Neutrophil (primary cell): Measurements from ENCODE around the gene USH2A.

Experiments
- H3K27ac ChIP-seq: fragments of 200-600 bp; sonication (generic); 2 replicates; pipeline ENCODE4 v1.5.1; 2016; ENCODE audit warnings: mild to moderate bottlenecking, moderate library complexity
- H3K27me3 ChIP-seq: fragments of 200-600 bp; sonication (generic); 2 replicates; pipeline ENCODE4 v1.6.0; 2016; ENCODE audit warnings: mild to moderate bottlenecking
- H3K36me3 ChIP-seq: fragments of 200-600 bp; sonication (generic); 2 replicates; pipeline ENCODE4 v1.5.1; 2017
- H3K4me1 ChIP-seq, 2 experiments: fragments of 200-600 bp in 1 of 2; sonication (generic) in 1 of 2; 1 replicate in 1 of 2; 2 replicates in 1 of 2; pipeline versions ENCODE4 v1.5.1 to v1.6.1; 2013 to 2016; ENCODE audit warnings: low read depth in 1 of 2, low read length in 1 of 2, mild to moderate bottlenecking in 1 of 2, moderate library complexity in 1 of 2; ENCODE audit not compliant: control insufficient read depth in 1 of 2, insufficient read depth in 1 of 2
- H3K4me3 ChIP-seq, 2 experiments: fragments of 200-600 bp in 1 of 2; sonication (generic) in 1 of 2; 1 replicate in 1 of 2; 2 replicates in 1 of 2; pipeline ENCODE4 v1.5.1; 2013 to 2016; ENCODE audit warnings: low read depth in 1 of 2, low read length in 1 of 2, mild to moderate bottlenecking in 1 of 2, moderate library complexity in 1 of 2
- H3K9me3 ChIP-seq: fragments of 200-600 bp; sonication (generic); 2 replicates; pipeline ENCODE4 v1.5.1; 2016
- TF ChIP-seq, protein P1 (sequence below): fragments of 200-600 bp; sonication (generic); IDR thresholded peaks from 2 replicates; pipeline ENCODE4 v1.5.1; 2016; ENCODE audit warnings: antibody characterized with exemption

The USH2A gene

DNA sequence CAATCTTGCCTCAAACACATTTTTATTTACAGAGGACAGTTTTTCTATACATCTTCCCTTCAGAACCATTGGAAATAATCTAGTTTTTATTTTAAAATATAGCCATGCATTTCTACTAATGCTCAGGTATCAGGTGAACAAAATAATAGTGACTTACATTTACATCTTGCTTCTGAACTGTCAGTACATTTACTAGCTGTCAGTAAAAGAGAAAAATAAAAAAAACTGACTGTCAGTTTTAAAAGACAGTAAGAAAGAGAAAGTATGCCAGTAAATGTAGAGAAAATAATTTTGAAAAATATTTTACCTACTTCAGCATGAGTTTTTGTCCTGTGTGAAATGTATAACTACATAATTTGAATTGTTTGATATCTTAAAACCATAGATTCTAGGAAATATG is 33.5 kb downstream of the USH2A start:
- no peaks in the 10 kb centered on the region for H3K36me3 ChIP-seq
- H3K4me3 ChIP-seq: no peak overlapping the region
- TF ChIP-seq, protein P1, sequence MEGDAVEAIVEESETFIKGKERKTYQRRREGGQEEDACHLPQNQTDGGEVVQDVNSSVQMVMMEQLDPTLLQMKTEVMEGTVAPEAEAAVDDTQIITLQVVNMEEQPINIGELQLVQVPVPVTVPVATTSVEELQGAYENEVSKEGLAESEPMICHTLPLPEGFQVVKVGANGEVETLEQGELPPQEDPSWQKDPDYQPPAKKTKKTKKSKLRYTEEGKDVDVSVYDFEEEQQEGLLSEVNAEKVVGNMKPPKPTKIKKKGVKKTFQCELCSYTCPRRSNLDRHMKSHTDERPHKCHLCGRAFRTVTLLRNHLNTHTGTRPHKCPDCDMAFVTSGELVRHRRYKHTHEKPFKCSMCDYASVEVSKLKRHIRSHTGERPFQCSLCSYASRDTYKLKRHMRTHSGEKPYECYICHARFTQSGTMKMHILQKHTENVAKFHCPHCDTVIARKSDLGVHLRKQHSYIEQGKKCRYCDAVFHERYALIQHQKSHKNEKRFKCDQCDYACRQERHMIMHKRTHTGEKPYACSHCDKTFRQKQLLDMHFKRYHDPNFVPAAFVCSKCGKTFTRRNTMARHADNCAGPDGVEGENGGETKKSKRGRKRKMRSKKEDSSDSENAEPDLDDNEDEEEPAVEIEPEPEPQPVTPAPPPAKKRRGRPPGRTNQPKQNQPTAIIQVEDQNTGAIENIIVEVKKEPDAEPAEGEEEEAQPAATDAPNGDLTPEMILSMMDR: no peak
- H3K27ac ChIP-seq: no peak overlapping the region
- H3K9me3 ChIP-seq: no peaks in the 10 kb centered on the region
- no peaks in the 10 kb centered on the region for H3K27me3 ChIP-seq
- H3K4me1 ChIP-seq: no peaks in the 10 kb centered on the region

DNA sequence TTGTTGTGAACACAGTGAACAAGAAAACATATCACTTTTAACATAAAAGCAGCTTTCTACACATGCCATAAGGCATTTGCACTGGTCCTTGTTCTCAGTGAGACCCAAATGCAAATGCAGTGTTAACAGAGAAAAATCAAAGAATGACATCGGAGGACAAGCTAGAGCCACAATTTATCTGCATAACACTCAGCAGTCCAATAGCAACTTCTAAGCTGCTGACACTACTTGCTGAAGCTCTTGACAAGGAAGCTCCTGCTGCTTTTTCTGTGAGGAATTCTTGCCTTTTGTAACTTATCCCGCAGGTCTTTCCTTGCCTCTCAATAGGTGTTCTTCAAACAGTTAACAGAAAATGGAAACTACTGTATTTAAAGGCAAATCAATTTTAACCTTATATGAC is 34.7 kb downstream of the USH2A start:
- H3K27ac ChIP-seq: no peak overlapping the region
- no peaks in the 10 kb centered on the region for H3K27me3 ChIP-seq
- H3K4me1 ChIP-seq: no peaks in the 10 kb centered on the region
- TF ChIP-seq, protein P1: no peak
- no peaks in the 10 kb centered on the region for H3K9me3 ChIP-seq
- H3K4me3 ChIP-seq: no peak overlapping the region
- H3K36me3 ChIP-seq: no peaks in the 10 kb centered on the region

DNA sequence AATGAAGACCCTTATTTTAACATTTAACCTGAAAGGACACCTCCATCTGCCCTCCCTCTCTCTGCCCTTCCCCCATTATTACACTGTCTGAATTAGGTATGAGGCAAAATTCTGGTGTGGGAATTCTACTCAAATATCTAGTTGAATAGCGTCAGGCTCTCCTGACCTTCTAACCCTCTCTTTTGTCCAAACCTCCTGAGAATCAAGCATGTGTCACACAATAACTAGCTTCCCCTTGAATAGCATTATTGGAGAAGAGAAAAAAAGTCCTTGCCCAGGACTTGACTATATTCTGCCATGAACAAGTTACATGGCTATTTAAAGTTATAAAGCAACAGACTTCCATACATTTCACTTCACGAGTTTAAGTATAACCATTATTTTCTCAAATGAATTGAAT is 35.5 kb downstream of the USH2A start:
- Histone ChIP-seq H3K27ac (no peak overlapping the region), H3K4me3 (no peak overlapping the region), H3K36me3 (no peaks in the 10 kb centered on the region), H3K4me1 (no peaks in the 10 kb centered on the region), H3K9me3 (no peaks in the 10 kb centered on the region), H3K27me3 (no peaks in the 10 kb centered on the region)
- TF ChIP-seq, protein P1: no peak

DNA sequence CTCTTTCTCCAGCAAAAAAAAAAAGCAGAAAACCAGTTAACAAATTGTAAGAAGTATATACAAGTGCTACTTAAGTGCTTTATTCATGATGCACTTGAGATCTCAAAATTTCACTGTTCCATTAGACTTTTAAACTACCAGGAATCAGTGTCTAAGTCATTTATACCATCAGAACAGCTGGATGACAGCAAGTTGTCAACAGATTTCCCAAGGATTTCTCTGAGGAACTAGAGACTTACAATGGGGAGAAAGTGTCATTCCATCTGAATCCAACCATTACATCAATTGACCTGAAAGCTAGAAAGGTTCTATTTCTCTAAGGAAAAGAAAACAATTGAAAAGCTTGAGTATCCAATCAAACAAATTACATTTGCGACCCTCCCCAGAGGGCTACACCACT is 43.8 kb downstream of the USH2A start:
- H3K36me3 ChIP-seq: no peaks in the 10 kb centered on the region
- TF ChIP-seq, protein P1: no peak
- H3K4me1 ChIP-seq: no peaks in the 10 kb centered on the region
- H3K9me3 ChIP-seq: no peaks in the 10 kb centered on the region
- no peaks in the 10 kb centered on the region for H3K27me3 ChIP-seq
- H3K27ac ChIP-seq: no peak overlapping the region
- H3K4me3 ChIP-seq: no peak overlapping the region

DNA sequence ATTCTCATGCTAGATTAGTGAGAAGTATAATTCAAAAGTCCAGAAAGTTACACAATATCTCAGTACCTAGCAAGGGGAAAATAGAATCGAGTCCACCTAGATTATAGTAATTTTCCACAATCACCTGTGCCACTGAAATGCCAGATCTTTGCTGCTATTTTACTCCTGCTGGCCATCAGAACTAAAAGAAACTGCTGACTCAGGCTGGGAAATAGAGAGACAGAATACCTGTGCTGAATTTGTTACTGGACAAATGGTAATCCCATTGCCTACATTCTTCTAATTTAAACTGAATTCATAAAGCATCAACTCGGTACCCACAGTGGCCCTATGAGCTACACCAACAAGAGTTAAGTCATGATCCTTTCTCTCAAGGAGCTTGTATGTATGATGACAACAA is 55.0 kb downstream of the USH2A start:
- H3K9me3 ChIP-seq: no peaks in the 10 kb centered on the region
- no peak overlapping the region for H3K4me3 ChIP-seq
- no peaks in the 10 kb centered on the region for H3K27me3 ChIP-seq
- no peaks in the 10 kb centered on the region for H3K4me1 ChIP-seq
- no peak overlapping the region for H3K27ac ChIP-seq
- no peaks in the 10 kb centered on the region for H3K36me3 ChIP-seq
- TF ChIP-seq, protein P1: no peak

DNA sequence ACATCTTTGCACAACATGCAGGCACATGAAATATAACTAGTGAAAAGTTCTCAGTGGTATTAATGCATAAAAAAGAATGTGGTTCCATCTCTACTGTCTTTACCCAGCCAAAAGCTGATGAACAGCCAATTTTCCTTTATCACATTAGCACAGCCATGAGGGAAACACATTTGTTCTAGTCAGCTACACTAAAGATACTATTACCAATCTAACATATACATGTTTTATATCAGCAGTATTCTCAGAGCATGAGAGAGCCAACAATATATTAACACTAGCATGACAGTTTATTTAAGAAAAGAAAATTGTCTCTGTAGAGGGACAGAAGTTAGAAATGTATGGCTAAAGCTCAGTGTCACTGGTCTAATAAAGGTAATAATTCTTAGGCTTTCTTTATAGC is 56.3 kb downstream of the USH2A start:
- H3K36me3 ChIP-seq: no peaks in the 10 kb centered on the region
- no peaks in the 10 kb centered on the region for H3K9me3 ChIP-seq
- no peak overlapping the region for H3K27ac ChIP-seq
- no peaks in the 10 kb centered on the region for H3K27me3 ChIP-seq
- no peak overlapping the region for H3K4me3 ChIP-seq
- no peaks in the 10 kb centered on the region for H3K4me1 ChIP-seq
- TF ChIP-seq, protein P1: no peak
